GM12801 (cell line): Measurements from ENCODE around the gene MRPL19.

Experiments
- CTCF ChIP-seq: IDR thresholded peaks from one replicate; pipeline ENCODE4 v1.5.1; 2011; ENCODE audit warnings: control low read depth; ENCODE audit not compliant: insufficient read length; ENCODE audit errors: extremely low read depth

MRPL19 gene

GRCh38 chr2:75609937-75610508 lies 36.6 kb upstream of the MRPL19 start:
- no peak for TF ChIP-seq CTCF

- TF ChIP-seq CTCF, result no peak
These were observed 35.9 kb upstream of the MRPL19 start for GRCh38 chr2:75610671-75611070.

GRCh38 chr2:75612108-75612861 lies 34.3 kb upstream of the MRPL19 start:
- TF ChIP-seq CTCF, result no peak

GRCh38 chr2:75612862-75613243 lies 33.7 kb upstream of the MRPL19 start:
- no peak for TF ChIP-seq CTCF

GRCh38 chr2:75614162-75614651 lies 32.4 kb upstream of the MRPL19 start:
- no peak for TF ChIP-seq CTCF

- no peak for TF ChIP-seq CTCF
These were observed 30.2 kb upstream of the MRPL19 start for GRCh38 chr2:75616406-75616805.

GRCh38 chr2:75616933-75617332 lies 29.6 kb upstream of the MRPL19 start:
- no peak for TF ChIP-seq CTCF
